ENCODE results near the gene TAF4B.

GRCh38 chr18:26406854-26407517 is 180.7 kb downstream of the TAF4B start:
- TF ChIP-seq CTCF (conservative IDR thresholded peaks at IDR 0.05; ENCODE audit: low read length) (no peak), EZH2phosphoT487 (IDR thresholded peaks at IDR 0.05; ENCODE audit: borderline replicate concordance, low read depth, low read length) (no peak)

All from OCI-LY7 (cell line).